GM20000 (cell line): ENCODE measurements around the gene ZFP82.

Source experiments
- DNase-seq: peaks from one replicate; pipeline ENCODE4 v3.0.0; 2012; ENCODE audit warnings: low spot score
- CTCF ChIP-seq: IDR thresholded peaks from 2 replicates; pipeline ENCODE4 v1.5.1; 2012; ENCODE audit warnings: mild to moderate bottlenecking, control low read depth; ENCODE audit errors: extremely low read depth, missing control alignments

The ZFP82 gene

DNA sequence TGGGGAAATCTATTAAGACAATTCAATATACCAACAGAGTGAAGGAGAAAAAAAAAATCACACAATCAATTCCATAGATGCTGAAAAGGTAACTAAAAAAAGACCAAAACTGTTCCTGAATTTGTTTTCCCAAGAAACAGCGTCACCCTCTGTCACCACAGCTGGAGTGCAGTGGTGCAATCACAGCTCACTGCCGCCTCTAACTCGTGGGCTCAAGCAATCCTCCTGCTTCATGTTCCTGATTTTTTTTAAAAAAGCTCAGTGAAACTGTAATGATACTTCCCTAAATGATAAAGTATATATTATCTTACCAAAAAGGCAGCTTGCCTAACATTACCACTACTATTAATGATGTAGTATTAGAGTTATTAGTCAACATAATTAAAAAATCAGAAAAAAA lies 19.9 kb downstream of the ZFP82 start:
- no peak for TF ChIP-seq CTCF
- no peak for DNase-seq

- DNase-seq = no peak
- TF ChIP-seq CTCF = no peak
These were observed 25.3 kb downstream of the ZFP82 start for GRCh38 chr19:36392916-36393673.

- no peak for TF ChIP-seq CTCF
- no peak for DNase-seq
These were observed 39.0 kb downstream of the ZFP82 start for GRCh38 chr19:36379510-36379819.

GRCh38 chr19:36378625-36379509 lies 39.6 kb downstream of the ZFP82 start, which contains the start of gene ZFP14:
Gene ZFP14, minus strand, starts transcription at chr19:36379201. Its CDS starts 11,309 bp downstream, at chr19:36367892.
- DNase-seq = peak; percentile 98
- TF ChIP-seq CTCF = peak; percentile 17

DNA sequence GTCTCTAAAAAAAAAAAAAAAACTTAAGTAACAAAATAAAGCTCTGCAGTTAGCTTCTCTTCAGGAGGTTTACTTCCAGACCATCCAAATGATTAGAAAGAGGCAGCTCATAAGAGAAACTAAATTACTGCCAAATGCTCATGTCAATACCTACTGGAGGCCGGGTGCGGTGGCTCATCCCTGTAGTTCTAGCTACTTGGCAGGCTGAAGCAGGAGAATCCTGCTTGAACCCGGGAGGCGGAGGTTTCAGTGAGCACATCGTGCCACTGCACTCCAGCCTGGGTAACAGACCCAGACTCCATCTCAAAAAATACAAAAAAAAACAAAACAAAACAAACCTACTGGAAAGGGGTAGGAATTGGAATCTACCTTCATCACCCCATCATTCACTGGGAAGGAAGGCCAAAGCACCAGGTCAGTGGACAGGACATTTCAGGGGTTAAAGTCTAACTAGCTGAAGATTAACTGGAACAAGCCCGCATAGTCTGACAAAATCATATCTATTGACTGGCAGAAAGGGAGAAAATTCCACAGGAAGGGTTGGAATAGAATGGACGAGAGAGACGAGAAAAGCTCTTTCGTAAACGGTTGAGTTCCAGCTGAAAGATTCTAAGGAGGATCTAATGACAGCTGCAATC lies 40.8 kb downstream of the ZFP82 start:
- DNase-seq = no peak
- TF ChIP-seq CTCF = no peak

DNA sequence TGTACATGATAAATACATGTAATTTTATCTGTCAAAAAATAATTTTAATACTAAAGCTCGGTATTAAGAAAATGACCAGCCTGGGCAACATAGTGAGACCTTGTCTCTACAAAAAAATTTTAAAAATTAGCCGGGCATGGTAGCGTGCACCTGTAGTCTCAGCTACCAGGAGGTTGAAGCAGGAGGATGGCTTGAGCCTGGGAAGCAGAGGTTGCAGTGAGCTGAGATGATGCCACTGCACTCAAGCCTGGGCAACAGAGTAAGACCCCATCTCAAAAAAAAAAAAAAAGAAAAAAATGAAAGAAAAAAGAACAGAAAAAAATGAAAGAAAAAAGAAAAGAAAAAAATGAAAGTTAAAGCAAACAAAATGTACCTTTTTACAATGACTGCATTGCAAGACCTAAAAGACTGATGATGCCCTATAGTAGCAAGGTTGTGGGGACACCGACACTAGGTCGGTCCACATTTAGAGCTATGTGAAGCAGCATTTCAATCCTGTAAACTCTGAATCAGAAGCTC lies 44.7 kb downstream of the ZFP82 start:
- DNase-seq = no peak
- TF ChIP-seq CTCF = no peak
